COLO668 (cell line): ENCODE data around the gene ATP13A5.
A peak's percentile ranks its signal among the peaks of the same experiment; 100 is the strongest.

Source experiments
- DNase-seq: peaks from one replicate; lab custom pipeline; 2025; ENCODE audit not compliant: unreplicated experiment; lab: John Stamatoyannopoulos, UW

ATP13A5 gene

GRCh38 chr3:193262707-193263106, 115.8 kb downstream of the ATP13A5 start:
- DNase-seq, result no peak

- no peak for DNase-seq
Measured at GRCh38 chr3:193261970-193262369, 116.6 kb downstream of the ATP13A5 start.

- DNase-seq, result no peak
Measured at GRCh38 chr3:193253986-193254660, 124.4 kb downstream of the ATP13A5 start.

GRCh38 chr3:193250492-193250891, 128.1 kb downstream of the ATP13A5 start:
- DNase-seq, result no peak

GRCh38 chr3:193248848-193249468, 129.6 kb downstream of the ATP13A5 start:
- no peak for DNase-seq

- no peak for DNase-seq
Measured at GRCh38 chr3:193243571-193243970, 135.0 kb downstream of the ATP13A5 start.

GRCh38 chr3:193241716-193242115, 136.8 kb downstream of the ATP13A5 start:
- DNase-seq, result no peak

- peak; percentile 88 for DNase-seq
Measured at GRCh38 chr3:193240850-193241706, 137.5 kb downstream of the ATP13A5 start, which contains the start of gene PLAAT1. Gene PLAAT1 (plus strand): TSS chr3:193241222. CDS start chr3:193255651, 14,429 bp downstream.

GRCh38 chr3:193240436-193240849, 138.1 kb downstream of the ATP13A5 start:
- no peak for DNase-seq

- no peak for DNase-seq
Measured at GRCh38 chr3:193237030-193237429, 141.5 kb downstream of the ATP13A5 start.

- no peak for DNase-seq
Measured at GRCh38 chr3:193236599-193236998, 142.0 kb downstream of the ATP13A5 start.

- DNase-seq, result no peak
Measured at GRCh38 chr3:193231201-193231600, 147.4 kb downstream of the ATP13A5 start.

- DNase-seq, result no peak
Measured at GRCh38 chr3:193230610-193231009, 147.9 kb downstream of the ATP13A5 start.

GRCh38 chr3:193229851-193230420, 148.6 kb downstream of the ATP13A5 start:
- DNase-seq, result no peak

- DNase-seq, result no peak
Measured at GRCh38 chr3:193228206-193228605, 150.3 kb downstream of the ATP13A5 start.

- DNase-seq, result no peak
Measured at GRCh38 chr3:193225302-193226125, 153.0 kb downstream of the ATP13A5 start.
